HCT116 (cell line): ENCODE measurements around the gene INPP4A. TPM values are rescaled to one million over a fixed set of nuclear protein-coding genes. Genes with fewer than 3 reads are reported as not detected.

ENCODE experiments used
- ATAC-seq: fragments of 200-7000 bp; cut with Tn5 transposase; 2 replicates; pipeline ENCODE4 v1.9.1; 2020; ENCODE audit warnings: mild to moderate bottlenecking, moderate library complexity
- BruUV-seq: library from RNA; stranded (reverse); fragments of 400-500 nt; replicated peaks from 2 replicates; lab custom pipeline; 2021; lab: Mats Ljungman, UMichigan
- CTCF ChIA-PET: fragments of 300-600 bp; sonication (Branson Sonifier 250); formaldehyde crosslinking; loops from one replicate; lab custom pipeline; 2021; ENCODE audit warnings: antibody characterized with exemption; lab: Charles Lee
- POLR2A ChIA-PET: fragments of 300-600, 350-600 bp; sonication (Branson Sonifier 250); formaldehyde crosslinking; loops from one replicate; lab custom pipeline; 2021; ENCODE audit warnings: antibody characterized with exemption; lab: Charles Lee
- RAD21 ChIA-PET, 2 experiments: fragments of 300-600 bp; sonication (Branson Sonifier 250); formaldehyde crosslinking; loops; one replicate each; lab custom pipeline; 2023; ENCODE audit warnings: low total read pairs in 2 of 2; ENCODE audit not compliant: uncharacterized antibody in 2 of 2, unreplicated experiment in 2 of 2, low non-redundant PET in 1 of 2; lab: Charles Lee
- DNase-seq: peaks from one replicate; pipeline ENCODE4 v3.0.0-alpha.2; 2010; ENCODE audit warnings: low read depth, low spot score
- H2AFZ ChIP-seq: fragments of 200-600 bp; shearing (Covaris generic), sonication (generic); 2 replicates; pipeline ENCODE4 v1.6.1; 2017; ENCODE audit warnings: low read depth, mixed run types, mixed read lengths, antibody characterized with exemption, low read length; ENCODE audit not compliant: poor library complexity, severe bottlenecking
- H3K27ac ChIP-seq: 2 replicates; pipeline ENCODE4 v1.5.1; 2012; ENCODE audit warnings: low read depth, low read length
- H3K27me3 ChIP-seq: fragments of 200-600 bp; sonication (generic); 2 replicates; pipeline ENCODE4 v1.6.1; 2016; ENCODE audit warnings: mixed run types, low read length, mixed read lengths; ENCODE audit not compliant: insufficient read depth
- H3K36me3 ChIP-seq, 2 experiments: fragments of 200-500 bp in 1 of 2; fragments of 200-600 bp in 1 of 2; sonication (Bioruptor generic) in 1 of 2; sonication (generic) in 1 of 2; 2 replicates each; pipeline versions ENCODE4 v1.5.1 to v1.6.1; 2014 to 2016; ENCODE audit warnings: low read length in 2 of 2, inconsistent platforms in 1 of 2, mixed read lengths in 1 of 2, mixed run types in 1 of 2; ENCODE audit not compliant: insufficient read depth in 2 of 2, control insufficient read depth in 1 of 2
- H3K4me1 ChIP-seq, 2 experiments: fragments of 200-600 bp in 1 of 2; sonication (generic) in 1 of 2; 2 replicates each; pipeline versions ENCODE4 v1.5.1 to v1.6.1; 2012 to 2017; ENCODE audit warnings: low read length in 2 of 2, inconsistent platforms in 1 of 2, mild to moderate bottlenecking in 1 of 2, mixed read lengths in 1 of 2, mixed run types in 1 of 2, moderate library complexity in 1 of 2; ENCODE audit not compliant: insufficient read depth in 2 of 2, control insufficient read depth in 1 of 2
- H3K4me2 ChIP-seq: fragments of 200-600 bp; sonication (generic); 2 replicates; pipeline ENCODE4 v1.6.1; 2017; ENCODE audit warnings: mixed run types, low read length, mixed read lengths
- H3K4me3 ChIP-seq, 2 experiments: fragments of 200-600 bp in 1 of 2; sonication (generic) in 1 of 2; replicated peaks in 1 of 2; 2 replicates each; pipeline ENCODE4 v1.5.1; 2011 to 2016; ENCODE audit warnings: low read length in 2 of 2, control low read depth in 1 of 2, low read depth in 1 of 2, mild to moderate bottlenecking in 1 of 2, mixed read lengths in 1 of 2, mixed run types in 1 of 2
- H3K79me2 ChIP-seq: fragments of 200-600 bp; sonication (generic); 2 replicates; pipeline ENCODE4 v1.6.1; 2017; ENCODE audit warnings: mild to moderate bottlenecking, mixed run types, low read length, moderate library complexity, mixed read lengths; ENCODE audit not compliant: insufficient read depth
- H3K9ac ChIP-seq: fragments of 200-600 bp; sonication (generic); 2 replicates; pipeline ENCODE4 v1.6.1; 2016; ENCODE audit warnings: low read length, mixed read lengths
- H3K9me2 ChIP-seq: fragments of 200-600 bp; sonication (generic), shearing (Covaris generic); 2 replicates; pipeline ENCODE4 v1.6.1; 2017; ENCODE audit warnings: mixed run types, mild to moderate bottlenecking, moderate library complexity; ENCODE audit not compliant: insufficient read depth
- H3K9me3 ChIP-seq, 2 experiments: fragments of 200-500 bp in 1 of 2; fragments of 200-600 bp in 1 of 2; sonication (Bioruptor generic) in 1 of 2; sonication (generic) in 1 of 2; 2 replicates each; pipeline ENCODE4 v1.6.1; 2014 to 2017; ENCODE audit warnings: low read length in 2 of 2, mixed read lengths in 2 of 2, inconsistent platforms in 1 of 2, low read depth in 1 of 2, mild to moderate bottlenecking in 1 of 2, mixed run types in 1 of 2, moderate library complexity in 1 of 2; ENCODE audit not compliant: control insufficient read depth in 1 of 2, insufficient read depth in 1 of 2
- H4K20me1 ChIP-seq: fragments of 200-600 bp; sonication (generic), shearing (Covaris generic); 2 replicates; pipeline ENCODE4 v1.6.1; 2017; ENCODE audit warnings: mixed run types, mild to moderate bottlenecking, moderate library complexity; ENCODE audit not compliant: insufficient read depth
- ATF3 ChIP-seq: IDR thresholded peaks from 2 replicates; pipeline ENCODE4 v1.6.1; 2012
- CBX3 ChIP-seq: IDR thresholded peaks from 2 replicates; pipeline ENCODE4 v1.6.1; 2012; ENCODE audit warnings: low read depth
- CEBPB ChIP-seq: IDR thresholded peaks from 2 replicates; pipeline ENCODE4 v1.6.1; 2012; ENCODE audit warnings: low read depth
- EGR1 ChIP-seq: IDR thresholded peaks from 2 replicates; pipeline ENCODE4 v1.6.1; 2012; ENCODE audit warnings: low read depth
- EZH2 ChIP-seq: fragments of 200-600 bp; sonication (generic); IDR thresholded peaks from 2 replicates; pipeline ENCODE4 v1.6.1; 2017; ENCODE audit warnings: antibody characterized with exemption, mixed run types
- EZH2phosphoT487 ChIP-seq: fragments of 200-600 bp; IDR thresholded peaks from 2 replicates; pipeline ENCODE4 v1.6.1; 2018; ENCODE audit warnings: antibody characterized with exemption, borderline replicate concordance
- FOSL1 ChIP-seq: IDR thresholded peaks from 2 replicates; pipeline ENCODE4 v1.6.1; 2012; ENCODE audit warnings: low read depth
- JUND ChIP-seq: IDR thresholded peaks from 2 replicates; pipeline ENCODE4 v1.6.1; 2012
- POLR2A ChIP-seq: IDR thresholded peaks from 2 replicates; pipeline ENCODE4 v1.7.0; 2011; ENCODE audit warnings: borderline replicate concordance; ENCODE audit not compliant: insufficient read depth, insufficient read length; ENCODE audit errors: extremely low read depth
- POLR2AphosphoS5 ChIP-seq: IDR thresholded peaks from 2 replicates; pipeline ENCODE4 v1.6.1; 2011; ENCODE audit warnings: mild to moderate bottlenecking, low read depth, low read length, moderate library complexity
- REST ChIP-seq: IDR thresholded peaks from 2 replicates; pipeline ENCODE4 v1.6.1; 2012; ENCODE audit warnings: low read depth
- SP1 ChIP-seq: IDR thresholded peaks from 2 replicates; pipeline ENCODE4 v1.6.1; 2012; ENCODE audit warnings: low read depth
- SRF ChIP-seq: IDR thresholded peaks from 2 replicates; pipeline ENCODE4 v1.6.1; 2012; ENCODE audit warnings: low read depth
- ZBTB33 ChIP-seq: IDR thresholded peaks from 2 replicates; pipeline ENCODE4 v1.6.1; 2011; ENCODE audit warnings: mild to moderate bottlenecking, low read length, moderate library complexity; ENCODE audit not compliant: insufficient replicate concordance; ENCODE audit errors: extremely low read depth
- ZNF274 ChIP-seq: fragments of 200-500 bp; sonication (Bioruptor generic); IDR thresholded peaks from 2 replicates; pipeline ENCODE4 v1.6.1; 2014; ENCODE audit warnings: mild to moderate bottlenecking, low read depth, low read length, inconsistent platforms
- intact Hi-C: fragments of 100-400 bp; cut with micrococcal nuclease; formaldehyde crosslinking; loops from 2 replicates; pipeline ENCODE4 v1.10.0; 2022
- total RNA-seq: library from RNA; stranded (reverse); gene quantifications from one replicate; pipeline ENCODE4 v1.2.1, GENCODE V29; 2021; ENCODE audit not compliant: unreplicated experiment

The INPP4A gene
- total RNA-seq, 1 experiment from 2014 or later, result 18.5 TPM

- no peak overlapping the region for H3K27ac ChIP-seq
- CTCF ChIA-PET, result no interaction called here
- RAD21 ChIA-PET, result no interaction called here
- peaks cover 0 to 5% of the 10 kb centered on the region in 2 experiments; a peak in 2 of 4 replicates for H3K4me1 ChIP-seq
- no peaks in the 10 kb centered on the region for H3K9me2 ChIP-seq
- no peak overlapping the region for H3K4me3 ChIP-seq
- H2AFZ ChIP-seq, result no peak overlapping the region
- H3K36me3 ChIP-seq, result no peaks in the 10 kb centered on the region
- intact Hi-C loops, result no loop called here
- H4K20me1 ChIP-seq, result no peaks in the 10 kb centered on the region
- BruUV-seq, result no TSS peak
- DNase-seq (no peak), ATAC-seq (no peak)
- POLR2A ChIA-PET, result no interaction called here
- H3K9ac ChIP-seq, result no peak overlapping the region
- no peaks in the 10 kb centered on the region for H3K27me3 ChIP-seq
- no peaks in the 10 kb centered on the region for H3K79me2 ChIP-seq
- no peak for TF ChIP-seq SRF
- TF ChIP-seq JUND, result no peak
- no peak for TF ChIP-seq EZH2
- TF ChIP-seq ATF3, result no peak
- TF ChIP-seq SP1, result no peak
- TF ChIP-seq REST, result no peak
- TF ChIP-seq POLR2A, result no peak
- no peak for TF ChIP-seq ZNF274
- TF ChIP-seq ZBTB33, result no peak
- no peak for TF ChIP-seq CEBPB
- no peak for TF ChIP-seq EGR1
- TF ChIP-seq POLR2AphosphoS5, result no peak
- no peak for TF ChIP-seq CBX3
- no peak for TF ChIP-seq EZH2phosphoT487
- TF ChIP-seq FOSL1, result no peak
- H3K4me2 ChIP-seq, result no peak overlapping the region
- H3K9me3 ChIP-seq, result no peaks in the 10 kb centered on the region
Observed at GRCh38 chr2:98519851-98520250, 75.2 kb downstream of the INPP4A start.
